ENCODE data around the gene PP2D1.
"Not testable (repeated sequence)": the region's sequence is repeated elsewhere in the genome, so short reads cannot be mapped to it uniquely, and the experiment has no call there.

Gene PP2D1

GRCh38 chr3:20039765-20040547 lies 27.9 kb upstream of the PP2D1 start, which contains the start of gene KAT2B:
TSS of gene KAT2B (plus strand) at chr3:20040446. CDS start at chr3:20040478, 32 bp downstream.
- DNase-seq (ENCODE audit: low read depth in 3 of 3) = peak; percentile 69 to 73 (median 71)

GRCh38 chr3:20039466-20039764 lies 27.4 kb upstream of the PP2D1 start:
- DNase-seq (ENCODE audit: low read depth in 3 of 3) = no peak

- no peak for DNase-seq (ENCODE audit: low read depth in 3 of 3)
Measured at GRCh38 chr3:20038699-20039465, 26.8 kb upstream of the PP2D1 start.

- no peak for DNase-seq (ENCODE audit: low read depth in 3 of 3)
Measured at GRCh38 chr3:20037255-20037996, 25.4 kb upstream of the PP2D1 start.

GRCh38 chr3:20035019-20035418 lies 23.0 kb upstream of the PP2D1 start:
- DNase-seq (ENCODE audit: low read depth in 3 of 3) = no peak

- not testable (repeated sequence) for DNase-seq (ENCODE audit: low read depth in 3 of 3)
Measured at GRCh38 chr3:20031939-20032338, 19.9 kb upstream of the PP2D1 start.

GRCh38 chr3:20028905-20029331 lies 16.9 kb upstream of the PP2D1 start:
- DNase-seq (ENCODE audit: low read depth in 3 of 3) = no peak

GRCh38 chr3:20027136-20027535 lies 15.1 kb upstream of the PP2D1 start:
- DNase-seq (ENCODE audit: low read depth in 3 of 3) = no peak

GRCh38 chr3:20023623-20024405 lies 11.8 kb upstream of the PP2D1 start:
- no peak for DNase-seq (ENCODE audit: low read depth in 3 of 3)

GRCh38 chr3:20022954-20023622 lies 11.0 kb upstream of the PP2D1 start:
- no peak for DNase-seq (ENCODE audit: low read depth in 3 of 3)

- not testable (repeated sequence) for DNase-seq (ENCODE audit: low read depth in 3 of 3)
Measured at GRCh38 chr3:20016076-20016475, 4.0 kb upstream of the PP2D1 start.

GRCh38 chr3:20015525-20015924 lies 3.5 kb upstream of the PP2D1 start:
- no peak for DNase-seq (ENCODE audit: low read depth in 3 of 3)

- no peak for DNase-seq (ENCODE audit: low read depth in 3 of 3)
Measured at GRCh38 chr3:20013396-20013795, 1.3 kb upstream of the PP2D1 start.

- no peak for DNase-seq (ENCODE audit: low read depth in 3 of 3)
Measured at GRCh38 chr3:20008646-20009045, 3.4 kb downstream of the PP2D1 start.

- DNase-seq (ENCODE audit: low read depth in 3 of 3) = no peak
Measured at GRCh38 chr3:20007960-20008359, 4.1 kb downstream of the PP2D1 start.

- DNase-seq (ENCODE audit: low read depth in 3 of 3) = no peak
Measured at GRCh38 chr3:20001932-20002331, 10.1 kb downstream of the PP2D1 start.

- no peak for DNase-seq (ENCODE audit: low read depth in 3 of 3)
Measured at GRCh38 chr3:19997502-19997901, 14.6 kb downstream of the PP2D1 start.

GRCh38 chr3:19994796-19995195 lies 17.3 kb downstream of the PP2D1 start:
- no peak for DNase-seq (ENCODE audit: low read depth in 3 of 3)

GRCh38 chr3:19988904-19989303 lies 23.2 kb downstream of the PP2D1 start:
- DNase-seq (ENCODE audit: low read depth in 3 of 3) = not testable (repeated sequence)

- no peak for DNase-seq (ENCODE audit: low read depth in 3 of 3)
Measured at GRCh38 chr3:19972054-19972453, 40.0 kb downstream of the PP2D1 start.

GRCh38 chr3:19970327-19970726 lies 41.7 kb downstream of the PP2D1 start:
- DNase-seq (ENCODE audit: low read depth in 3 of 3) = no peak
